DND-41 (cell line): ENCODE results near the gene CCDC28B.

Experiments used
- ATAC-seq: fragments of 200-7000 bp; cut with Tn5 transposase; 3 replicates; pipeline ENCODE4 v1.9.1; 2021; ENCODE audit warnings: low read depth; ENCODE audit not compliant: insufficient read depth
- DNase-seq: peaks from one replicate; pipeline ENCODE4 v3.0.0-alpha.2; 2020
- H2AFZ ChIP-seq: 2 replicates; pipeline ENCODE4 v1.6.0; 2012; ENCODE audit warnings: low read depth, low read length
- H3K27ac ChIP-seq: 2 replicates; pipeline ENCODE4 v1.5.1; 2012; ENCODE audit warnings: low read length, inconsistent platforms
- H3K27me3 ChIP-seq: fragments of 200-600 bp; sonication (generic); 2 replicates; pipeline ENCODE4 v1.6.0; 2012; ENCODE audit warnings: low read length, mild to moderate bottlenecking, inconsistent platforms; ENCODE audit not compliant: insufficient read depth, poor library complexity
- H3K36me3 ChIP-seq: 2 replicates; pipeline ENCODE4 v1.5.1; 2012; ENCODE audit warnings: low read length, inconsistent platforms; ENCODE audit not compliant: insufficient read depth
- H3K4me1 ChIP-seq: 2 replicates; pipeline ENCODE4 v1.5.1; 2012; ENCODE audit warnings: mild to moderate bottlenecking, low read length; ENCODE audit not compliant: insufficient read depth
- H3K4me2 ChIP-seq: 2 replicates; pipeline ENCODE4 v1.6.0; 2012; ENCODE audit warnings: mild to moderate bottlenecking, moderate library complexity, low read length, inconsistent platforms; ENCODE audit not compliant: insufficient read depth
- H3K4me3 ChIP-seq, 2 experiments: fragments of 200-600 bp in 1 of 2; shearing (Covaris generic) in 1 of 2; 2 replicates each; pipeline ENCODE4 v1.5.1; 2012 to 2016; ENCODE audit warnings: inconsistent platforms in 2 of 2, low read length in 2 of 2, mild to moderate bottlenecking in 2 of 2, low read depth in 1 of 2, moderate library complexity in 1 of 2
- H3K79me2 ChIP-seq: 2 replicates; pipeline ENCODE4 v1.6.0; 2012; ENCODE audit warnings: low read length, inconsistent platforms; ENCODE audit not compliant: insufficient read depth
- H3K9ac ChIP-seq: 2 replicates; pipeline ENCODE4 v1.6.0; 2012; ENCODE audit warnings: low read depth, mild to moderate bottlenecking, inconsistent platforms, low read length, moderate library complexity
- H3K9me3 ChIP-seq: 2 replicates; pipeline ENCODE4 v1.5.1; 2012; ENCODE audit warnings: low read length, moderate library complexity, mild to moderate bottlenecking, inconsistent platforms; ENCODE audit not compliant: insufficient read depth, severe bottlenecking
- H4K20me1 ChIP-seq: 2 replicates; pipeline ENCODE4 v1.6.0; 2012; ENCODE audit warnings: low read length; ENCODE audit not compliant: insufficient read depth
- CTCF ChIP-seq: IDR thresholded peaks from 2 replicates; pipeline ENCODE4 v1.5.1; 2012; ENCODE audit warnings: borderline replicate concordance, low read length, moderate library complexity, mild to moderate bottlenecking; ENCODE audit not compliant: poor library complexity, severe bottlenecking; ENCODE audit errors: extremely low read depth
- EZH2 ChIP-seq: IDR thresholded peaks from 3 replicates; pipeline ENCODE4 v1.6.1; 2012; ENCODE audit warnings: borderline replicate concordance, low read depth, mild to moderate bottlenecking, moderate library complexity, low read length, inconsistent platforms; ENCODE audit not compliant: severe bottlenecking

CCDC28B gene

DNA sequence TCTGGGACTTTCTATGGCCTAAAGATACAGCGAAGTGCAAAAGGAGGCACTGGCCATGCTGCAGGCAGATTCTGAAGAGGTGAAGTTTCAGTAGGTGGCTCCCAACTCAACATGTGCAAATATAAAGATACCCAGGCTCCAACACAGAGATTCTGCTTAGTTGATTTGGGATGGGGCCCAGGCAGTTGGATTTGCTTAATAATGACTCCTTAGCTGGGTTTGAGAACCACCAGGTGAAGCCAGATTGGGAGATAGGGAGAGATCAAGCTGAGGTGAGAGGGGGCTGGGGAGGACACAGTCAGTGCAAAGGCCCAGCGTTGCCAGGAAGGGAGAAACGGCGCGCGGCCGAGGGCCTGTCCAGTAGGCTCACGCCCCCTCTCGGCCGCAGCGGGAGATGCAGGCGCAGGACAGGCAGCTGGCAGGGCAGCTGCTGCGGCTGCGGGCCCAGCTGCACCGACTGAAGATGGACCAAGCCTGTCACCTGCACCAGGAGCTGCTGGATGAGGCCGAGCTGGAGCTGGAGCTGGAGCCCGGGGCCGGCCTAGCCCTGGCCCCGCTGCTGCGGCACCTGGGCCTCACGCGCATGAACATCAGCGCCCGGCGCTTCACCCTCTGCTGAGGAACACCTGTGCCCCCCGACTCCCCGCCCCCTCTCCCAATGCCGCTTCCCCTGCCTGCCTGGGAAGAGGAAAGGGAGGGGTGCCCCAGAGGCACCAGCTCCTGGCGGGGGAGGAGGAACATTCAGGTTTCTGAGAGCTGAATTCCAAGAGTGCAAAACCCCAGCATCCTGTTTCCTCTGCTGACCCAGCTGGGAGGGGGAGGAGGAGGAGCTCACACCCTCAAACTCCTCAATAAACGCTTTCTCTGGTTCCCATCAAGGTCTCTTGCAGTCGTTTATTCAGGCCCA lies 47.8 kb downstream of the CCDC28B start:
- no peak overlapping the region; a peak in 1 of 4 replicates for H3K4me3 ChIP-seq

DNA sequence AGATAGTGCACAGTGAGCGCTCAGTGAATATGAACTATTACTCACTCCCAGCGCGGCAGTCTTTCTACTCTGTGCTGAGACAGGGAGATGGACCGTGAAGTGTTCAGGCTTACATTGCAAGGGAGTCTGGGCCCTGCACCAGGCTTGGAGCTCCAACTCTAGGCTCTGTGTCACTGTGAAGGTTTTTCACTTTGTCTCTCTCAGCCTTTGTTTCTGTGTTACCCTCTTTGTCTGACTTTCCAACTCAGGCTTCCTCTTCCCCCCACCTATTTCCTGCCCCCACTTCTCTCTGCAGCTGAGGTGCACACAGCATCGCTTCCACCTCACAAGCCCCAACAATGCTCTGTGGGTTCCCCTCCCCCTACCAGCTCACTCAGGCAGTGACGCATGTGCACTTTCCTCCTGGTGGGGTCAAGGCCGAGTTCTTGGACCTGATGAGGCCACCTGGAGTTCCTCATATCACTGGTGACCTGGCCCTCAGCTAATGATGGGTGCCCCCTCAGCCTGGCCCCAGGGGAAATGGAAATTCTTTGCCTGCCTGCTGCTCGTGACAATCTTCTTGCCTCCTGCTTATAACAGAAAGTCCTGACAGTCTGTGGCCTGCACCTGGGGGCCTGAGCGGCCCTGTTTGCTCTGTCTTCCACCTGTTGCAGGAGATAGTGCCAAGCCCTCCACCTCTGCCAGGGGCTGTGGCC lies 49.6 kb downstream of the CCDC28B start:
- Histone ChIP-seq H3K9me3 (no peaks in the 10 kb centered on the region), H3K36me3 (peaks cover 5% of the 10 kb centered on the region; the same call in 1 of the 2 replicates), H3K79me2 (peaks cover 43% of the 10 kb centered on the region), H3K4me1 (peaks cover 79% of the 10 kb centered on the region), H4K20me1 (no peaks in the 10 kb centered on the region), H2AFZ (peak overlapping the region; percentile 63), H3K9ac (peak overlapping the region; percentile 70), H3K27ac (peak overlapping the region; percentile 98), H3K27me3 (no peaks in the 10 kb centered on the region), H3K4me2 (peak overlapping the region; percentile 81), H3K4me3 (peak overlapping the region in 1 of 2 experiments; percentile 63; a peak in 2 of 4 replicates)
- ATAC-seq: peak; percentile 74
- no peak for TF ChIP-seq CTCF
- TF ChIP-seq EZH2: no peak
- DNase-seq: peak; percentile 93

More for the DNA sequence above, 47.8 kb downstream of the CCDC28B start:
- Histone ChIP-seq H3K9ac (peak overlapping the region; percentile 70), H3K79me2 (peaks cover 25% of the 10 kb centered on the region), H3K4me1 (peaks cover 63% of the 10 kb centered on the region), H3K9me3 (no peaks in the 10 kb centered on the region), H3K27ac (peak overlapping the region; percentile 98), H3K27me3 (no peaks in the 10 kb centered on the region), H4K20me1 (no peaks in the 10 kb centered on the region), H2AFZ (peak overlapping the region; percentile 28; the same call in 1 of the 2 replicates), H3K36me3 (no peaks in the 10 kb centered on the region; the same call in 1 of the 2 replicates), H3K4me2 (peak overlapping the region; percentile 41)
- peak; percentile 16 for ATAC-seq
- DNase-seq: peak; percentile 86
- TF ChIP-seq CTCF: peak; percentile 48
- no peak for TF ChIP-seq EZH2

GRCh38 chr1:32250893-32251716 lies 50.7 kb downstream of the CCDC28B start, which contains the start of gene LCK:
TSS of gene LCK (plus strand) at chr1:32251265. CDS start at chr1:32274330, 23,065 bp downstream.
- Histone ChIP-seq H3K4me1 (peaks cover 89% of the 10 kb centered on the region), H4K20me1 (no peaks in the 10 kb centered on the region), H2AFZ (peak within 1 kb of the TSS; percentile 66), H3K9me3 (no peaks in the 10 kb centered on the region), H3K4me2 (peak within 1 kb of the TSS; percentile 81), H3K36me3 (peaks cover 5% of the 10 kb centered on the region; the same call in 1 of the 2 replicates), H3K79me2 (peaks cover 54% of the 10 kb centered on the region), H3K27ac (peak within 1 kb of the TSS; percentile 98), H3K9ac (peak within 1 kb of the TSS; percentile 70), H3K4me3 (peak within 1 kb of the TSS; percentile 19 to 63), H3K27me3 (no peaks in the 10 kb centered on the region)
- DNase-seq: peak; percentile 87
- peak; percentile 69 for ATAC-seq
- TF ChIP-seq EZH2: no peak
- TF ChIP-seq CTCF: no peak
